CD8-positive, alpha-beta memory T cell (primary cell): Measurements from ENCODE around the gene RACGAP1. TPM values are rescaled to one million over a fixed set of nuclear protein-coding genes. Genes with fewer than 3 reads are reported as not detected.

Experiments
- CTCF ChIA-PET: fragments of 350-600 bp; sonication (Branson Sonifier 250); formaldehyde crosslinking; loops from one replicate; lab custom pipeline; 2021; ENCODE audit warnings: antibody characterized with exemption; lab: Charles Lee
- POLR2A ChIA-PET: fragments of 350-600 bp; sonication (Branson Sonifier 250); formaldehyde crosslinking; loops from one replicate; lab custom pipeline; 2021; ENCODE audit warnings: antibody characterized with exemption; lab: Charles Lee
- DNase-seq, 5 donors: peaks; one replicate each; pipeline versions ENCODE4 v3.0.0 to v3.0.0-alpha.2; 2020 to 2022; ENCODE audit warnings: mixed read lengths in 1 of 5
- H3K27ac ChIP-seq: one replicate; pipeline ENCODE4 v1.7.0; 2013; ENCODE audit warnings: low read depth, mild to moderate bottlenecking, low read length, moderate library complexity
- H3K27me3 ChIP-seq: 2 replicates; pipeline ENCODE4 v1.7.0; 2013; ENCODE audit warnings: low read length, mild to moderate bottlenecking; ENCODE audit not compliant: insufficient read depth, poor library complexity, severe bottlenecking
- H3K36me3 ChIP-seq: 2 replicates; pipeline ENCODE4 v1.7.0; 2013; ENCODE audit warnings: mild to moderate bottlenecking, low read length, moderate library complexity; ENCODE audit not compliant: insufficient read depth
- H3K4me1 ChIP-seq: 2 replicates; pipeline ENCODE4 v1.7.0; 2013; ENCODE audit warnings: mild to moderate bottlenecking, low read length, moderate library complexity; ENCODE audit not compliant: insufficient read depth
- H3K4me3 ChIP-seq: 2 replicates; pipeline ENCODE4 v1.7.0; 2013; ENCODE audit warnings: mild to moderate bottlenecking, low read length
- H3K9me3 ChIP-seq: 2 replicates; pipeline ENCODE4 v1.7.0; 2013; ENCODE audit warnings: mild to moderate bottlenecking, low read length
- H3K27ac Mint-ChIP-seq, 8 donors: one replicate each; pipeline ENCODE4 v1.8.0; 2020 to 2021; ENCODE audit warnings: mixed read lengths in 8 of 8, mild to moderate bottlenecking in 6 of 8, inconsistent platforms in 3 of 8, moderate library complexity in 3 of 8
- H3K27me3 Mint-ChIP-seq, 2 donors: one replicate each; pipeline ENCODE4 v1.8.0; 2020 to 2021; ENCODE audit warnings: mixed read lengths in 2 of 2, mild to moderate bottlenecking in 1 of 2, moderate library complexity in 1 of 2
- H3K36me3 Mint-ChIP-seq, 3 donors: one replicate each; pipeline ENCODE4 v1.8.0; 2020 to 2021; ENCODE audit warnings: mixed read lengths in 3 of 3, inconsistent platforms in 1 of 3, mild to moderate bottlenecking in 1 of 3
- H3K4me1 Mint-ChIP-seq, 3 donors: one replicate each; pipeline ENCODE4 v1.8.0; 2020 to 2021; ENCODE audit warnings: mixed read lengths in 3 of 3, inconsistent platforms in 1 of 3, mild to moderate bottlenecking in 1 of 3
- H3K4me3 Mint-ChIP-seq, 7 donors: one replicate each; pipeline ENCODE4 v1.8.0; 2020 to 2021; ENCODE audit warnings: mixed read lengths in 7 of 7, mild to moderate bottlenecking in 6 of 7, moderate library complexity in 4 of 7, inconsistent platforms in 2 of 7
- H3K9me3 Mint-ChIP-seq, 5 donors: one replicate each; pipeline ENCODE4 v1.8.0; 2020 to 2022; ENCODE audit warnings: mixed read lengths in 5 of 5, mild to moderate bottlenecking in 3 of 5, moderate library complexity in 2 of 5, inconsistent platforms in 1 of 5
- polyA plus RNA-seq: library from polyadenylated mRNA; unstranded; fragments of 300-500 nt; fragmentation: Illumina TruSeq; gene quantifications from one replicate; pipeline ENCODE4 v1.2.3, GENCODE V29; 2021
- total RNA-seq, 2 experiments: library from RNA; stranded (reverse); gene quantifications; one replicate each; pipeline ENCODE4 v1.2.3, GENCODE V29; 2021

RACGAP1 gene
- total and polyA plus RNA-seq, 3 experiments from 2014 or later, result 11.9 to 84.3 (median 79.3) TPM

DNA sequence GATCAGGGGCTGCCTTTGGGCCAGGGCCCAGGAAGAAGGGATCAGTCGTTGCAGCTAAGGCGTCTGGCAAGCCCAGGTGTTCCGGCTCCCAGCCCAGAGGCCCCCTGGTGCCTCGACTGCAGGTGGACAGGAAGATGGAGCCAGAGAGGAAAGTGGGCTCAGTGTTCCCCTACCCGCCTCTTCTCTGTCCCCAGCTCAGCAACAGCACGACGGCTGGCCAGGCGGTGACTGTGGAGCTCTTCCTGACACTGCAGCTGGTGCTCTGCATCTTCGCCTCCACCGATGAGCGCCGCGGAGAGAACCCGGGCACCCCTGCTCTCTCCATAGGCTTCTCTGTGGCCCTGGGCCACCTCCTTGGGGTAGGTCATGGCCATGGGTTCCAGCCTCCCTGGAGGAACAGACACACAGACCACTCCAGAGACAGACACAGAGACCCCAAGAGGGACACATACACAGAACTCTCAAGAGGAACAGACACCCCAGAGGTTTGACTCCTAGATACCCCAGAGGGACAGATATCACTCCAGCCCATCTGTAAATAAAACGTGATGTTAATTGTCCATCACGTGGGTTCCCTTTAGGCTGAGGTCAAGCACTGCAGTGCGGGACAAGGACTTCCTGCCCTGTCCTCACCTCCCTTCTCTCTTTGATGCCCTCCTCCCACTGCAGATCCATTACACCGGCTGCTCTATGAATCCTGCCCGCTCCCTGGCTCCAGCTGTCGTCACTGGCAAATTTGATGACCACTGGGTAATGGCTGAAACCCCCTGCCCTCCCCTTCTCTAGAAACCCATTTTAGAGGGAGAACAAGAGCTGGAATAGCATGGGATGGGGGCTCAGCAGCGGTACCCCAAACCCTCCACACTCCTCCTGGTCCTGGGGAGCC is 71.1 kb downstream of the RACGAP1 start:
- H3K27me3 Mint-ChIP-seq, result peaks cover 32 to 60% of the 10 kb centered on the region in 2 donors
- H3K27ac Mint-ChIP-seq, result no peak overlapping the region
- Histone ChIP-seq H3K4me3 (no peak overlapping the region), H3K27ac (no peak overlapping the region), H3K4me1 (no peaks in the 10 kb centered on the region), H3K36me3 (no peaks in the 10 kb centered on the region), H3K27me3 (peaks cover 29% of the 10 kb centered on the region), H3K9me3 (no peaks in the 10 kb centered on the region)
- DNase-seq, result no peak
- no peaks in the 10 kb centered on the region for H3K9me3 Mint-ChIP-seq
- peaks cover 0 to 3% (median 0%) of the 10 kb centered on the region in 3 donors for H3K4me1 Mint-ChIP-seq
- CTCF ChIA-PET, result interaction anchor here (1.4 to 4.0 kb wide), 3 partner anchors 9 to 13 kb away, joined by 3 to 24 read pairs (median 3); no protein-coding TSS in a partner anchor
- no peak overlapping the region for H3K4me3 Mint-ChIP-seq
- POLR2A ChIA-PET, result no interaction called here
- H3K36me3 Mint-ChIP-seq, result no peaks in the 10 kb centered on the region

DNA sequence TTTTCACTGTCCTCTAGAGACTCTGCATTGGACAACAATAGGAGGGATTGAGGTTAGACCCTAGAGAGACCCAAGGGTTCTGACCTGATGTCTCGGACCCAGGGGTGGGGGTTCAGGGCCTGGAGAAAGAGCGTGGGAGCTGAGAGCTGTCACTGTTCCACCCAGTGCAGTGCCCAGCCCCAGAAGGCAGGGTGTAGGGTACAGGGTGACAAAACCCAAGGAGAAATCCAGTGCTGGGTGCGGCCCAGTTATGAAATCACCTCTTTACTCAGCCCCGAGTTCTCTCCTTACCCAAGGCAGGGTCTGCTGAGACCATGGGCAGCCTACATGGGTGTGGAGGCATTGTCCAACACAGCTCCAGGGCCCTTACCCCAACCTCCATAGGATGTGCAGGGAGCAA is 72.1 kb downstream of the RACGAP1 start:
- Mint-ChIP-seq H3K4me1 (peaks cover 0 to 3% (median 0%) of the 10 kb centered on the region in 3 donors), H3K9me3 (no peaks in the 10 kb centered on the region), H3K27ac (no peak overlapping the region), H3K36me3 (no peaks in the 10 kb centered on the region), H3K27me3 (peaks cover 27 to 57% of the 10 kb centered on the region in 2 donors), H3K4me3 (no peak overlapping the region)
- no peaks in the 10 kb centered on the region for H3K36me3 ChIP-seq
- ChIA-PET POLR2A (no interaction called here), CTCF (interaction anchor here (1.4 to 4.0 kb wide), 2 partner anchors 8 to 14 kb away, joined by 3 to 24 read pairs; no protein-coding TSS in a partner anchor)
- no peaks in the 10 kb centered on the region for H3K9me3 ChIP-seq
- H3K27me3 ChIP-seq, result peaks cover 23% of the 10 kb centered on the region
- no peak for DNase-seq
- H3K27ac ChIP-seq, result no peak overlapping the region
- no peak overlapping the region for H3K4me3 ChIP-seq
- H3K4me1 ChIP-seq, result no peaks in the 10 kb centered on the region

DNA sequence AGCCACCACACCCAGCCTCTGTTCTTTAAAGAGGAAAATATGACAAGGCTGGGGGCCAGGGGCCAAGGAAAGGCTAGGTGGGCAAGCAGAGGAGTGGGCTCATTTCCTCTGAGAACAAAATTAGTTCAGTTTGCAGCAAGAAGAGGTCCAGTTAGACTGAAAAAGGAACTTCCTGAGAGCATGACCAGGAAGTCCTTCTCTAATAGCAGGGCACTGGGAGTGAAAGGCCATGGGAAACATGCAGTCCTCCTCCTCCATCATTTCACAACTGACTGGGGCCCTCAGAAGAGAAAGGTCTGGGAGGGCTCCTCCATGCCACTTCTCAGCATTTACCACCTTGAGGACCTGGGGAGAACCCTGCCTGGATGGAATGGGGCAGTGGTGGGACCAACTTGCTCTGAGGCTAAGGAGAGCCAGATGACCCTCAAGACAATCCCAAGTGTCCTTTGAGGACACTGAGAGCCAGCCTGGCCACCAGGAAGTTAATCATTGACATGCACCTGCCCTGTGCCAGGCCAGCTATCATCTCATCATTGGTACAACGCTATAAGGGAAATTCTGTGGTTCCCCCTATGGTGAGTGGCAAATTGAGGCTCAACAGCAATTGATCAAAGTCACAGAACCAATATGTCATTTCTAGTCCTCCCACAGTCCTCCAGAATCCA is 72.8 kb downstream of the RACGAP1 start:
- ChIA-PET CTCF (interaction anchor here (1.4 to 4.0 kb wide), 2 partner anchors 7 to 15 kb away, joined by 3 to 24 read pairs; no protein-coding TSS in a partner anchor), POLR2A (no interaction called here)
- Mint-ChIP-seq H3K4me3 (no peak overlapping the region), H3K4me1 (peaks cover 0 to 3% (median 0%) of the 10 kb centered on the region in 3 donors), H3K27me3 (peaks cover 25 to 56% of the 10 kb centered on the region in 2 donors), H3K36me3 (no peaks in the 10 kb centered on the region), H3K9me3 (no peaks in the 10 kb centered on the region), H3K27ac (no peak overlapping the region)
- Histone ChIP-seq H3K4me1 (no peaks in the 10 kb centered on the region), H3K27ac (no peak overlapping the region), H3K27me3 (peaks cover 19% of the 10 kb centered on the region), H3K4me3 (no peak overlapping the region), H3K9me3 (no peaks in the 10 kb centered on the region), H3K36me3 (no peaks in the 10 kb centered on the region)
- no peak for DNase-seq

DNA sequence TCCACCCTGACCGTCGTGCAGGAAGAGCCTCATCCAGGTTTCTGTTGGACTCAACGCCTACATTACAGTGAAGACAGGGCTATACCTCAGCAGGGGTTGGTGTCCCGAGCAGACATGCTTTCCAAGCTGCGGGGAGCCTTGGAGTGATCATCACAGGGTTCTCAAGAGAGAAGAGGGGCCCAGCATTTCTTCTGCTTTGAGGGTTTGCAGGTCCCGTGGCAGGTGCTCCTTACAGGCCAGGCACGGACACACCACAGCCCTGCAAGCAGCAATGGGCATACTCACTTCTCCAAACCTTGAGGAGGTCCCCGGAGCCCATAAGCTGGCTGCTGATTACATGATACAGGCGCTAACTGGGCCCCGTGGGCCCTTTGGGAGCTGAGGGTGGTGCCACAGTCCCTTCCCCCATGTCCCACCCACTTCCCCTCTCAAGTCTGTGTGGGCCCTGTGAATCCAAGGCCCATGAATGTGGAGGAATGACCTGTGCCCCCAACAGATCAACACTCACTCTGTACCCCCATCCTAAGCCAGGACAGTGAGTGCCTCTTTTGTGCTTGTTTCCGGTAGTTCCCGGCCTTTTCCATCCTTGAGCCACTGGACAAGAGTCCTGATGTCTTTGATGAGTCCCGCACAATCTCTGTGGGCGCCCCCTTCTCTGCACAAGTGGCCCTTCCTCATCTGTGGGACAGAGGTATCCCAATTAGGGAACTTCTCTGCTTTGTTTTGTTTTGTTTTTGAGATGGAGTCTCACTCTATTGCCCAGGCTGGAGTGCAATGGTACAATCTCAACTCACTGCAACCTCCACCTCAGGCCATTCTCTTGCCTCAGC is 73.7 kb downstream of the RACGAP1 start:
- Mint-ChIP-seq H3K4me3 (no peak overlapping the region), H3K9me3 (no peaks in the 10 kb centered on the region), H3K27me3 (peaks cover 21 to 47% of the 10 kb centered on the region in 2 donors), H3K36me3 (no peaks in the 10 kb centered on the region), H3K4me1 (peaks cover 0 to 3% (median 0%) of the 10 kb centered on the region in 3 donors), H3K27ac (peak overlapping the region in 1 of 8 donors; percentile 39)
- Histone ChIP-seq H3K36me3 (no peaks in the 10 kb centered on the region), H3K9me3 (no peaks in the 10 kb centered on the region), H3K4me3 (no peak overlapping the region), H3K4me1 (no peaks in the 10 kb centered on the region), H3K27me3 (peaks cover 13% of the 10 kb centered on the region), H3K27ac (no peak overlapping the region)
- no peak for DNase-seq
- POLR2A ChIA-PET, result no interaction called here
- CTCF ChIA-PET, result no interaction called here

DNA sequence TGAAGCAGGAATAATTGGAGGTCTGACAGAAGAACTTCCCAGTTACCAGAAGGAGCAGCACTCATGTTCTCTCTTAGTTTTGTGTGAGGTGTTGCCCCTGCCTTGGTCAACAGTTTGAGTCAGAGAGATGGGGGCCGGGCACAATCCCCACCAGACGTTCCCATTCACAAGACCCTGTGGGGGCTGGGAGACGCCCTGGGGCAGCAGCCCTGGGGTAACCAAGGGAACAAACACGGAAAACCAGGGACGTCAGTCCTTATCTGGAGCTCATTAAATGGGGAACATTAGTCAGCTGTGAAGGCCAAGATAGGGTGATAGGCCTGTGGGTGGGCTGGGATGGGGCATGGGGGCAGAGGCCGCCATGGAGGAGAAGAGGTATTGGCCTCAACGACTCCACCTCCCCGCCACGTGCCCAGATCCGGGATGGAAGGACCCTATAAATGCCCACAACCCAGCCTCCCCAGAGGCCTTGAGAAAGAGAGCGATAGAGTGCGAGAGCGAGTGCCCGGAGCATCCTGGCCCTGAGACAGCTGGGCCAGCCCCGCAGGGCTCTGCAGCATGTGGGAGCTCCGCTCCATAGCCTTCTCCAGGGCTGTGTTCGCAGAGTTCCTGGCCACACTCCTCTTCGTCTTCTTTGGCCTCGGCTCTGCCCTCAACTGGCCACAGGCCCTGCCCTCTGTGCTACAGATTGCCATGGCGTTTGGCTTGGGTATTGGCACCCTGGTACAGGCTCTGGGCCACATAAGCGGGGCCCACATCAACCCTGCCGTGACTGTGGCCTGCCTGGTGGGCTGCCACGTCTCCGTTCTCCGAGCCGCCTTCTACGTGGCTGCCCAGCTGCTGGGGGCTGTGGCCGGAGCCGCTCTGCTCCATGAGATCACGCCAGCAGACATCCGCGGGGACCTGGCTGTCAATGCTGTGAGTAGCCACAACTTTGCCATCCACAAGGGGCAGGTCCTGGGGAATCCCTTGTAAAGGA is 74.7 kb downstream of the RACGAP1 start, which contains the start of gene AQP2:
Gene AQP2 (plus strand): TSS at position 465 of the 979 bp plus-strand sequence. CDS start 94 bp downstream, at position 559.
- POLR2A ChIA-PET, result no interaction called here

GRCh38 chr12:49949866-49950265 is 75.4 kb downstream of the RACGAP1 start:
- no peak overlapping the region for H3K4me3 ChIP-seq
- Mint-ChIP-seq H3K4me3 (no peak overlapping the region), H3K36me3 (no peaks in the 10 kb centered on the region), H3K27me3 (peaks cover 17 to 41% of the 10 kb centered on the region in 2 donors), H3K9me3 (no peaks in the 10 kb centered on the region), H3K4me1 (peaks cover 6 to 14% (median 12%) of the 10 kb centered on the region in 3 donors), H3K27ac (no peak overlapping the region)
- H3K9me3 ChIP-seq, result no peaks in the 10 kb centered on the region
- H3K36me3 ChIP-seq, result no peaks in the 10 kb centered on the region
- peaks cover 5% of the 10 kb centered on the region for H3K27me3 ChIP-seq
- POLR2A ChIA-PET, result no interaction called here
- peaks cover 8% of the 10 kb centered on the region for H3K4me1 ChIP-seq
- no peak for DNase-seq
- no peak overlapping the region for H3K27ac ChIP-seq
- CTCF ChIA-PET, result interaction anchor here (1.0 to 1.2 kb wide), 2 partner anchors 9 to 17 kb away, joined by 3 read pairs; no protein-coding TSS in a partner anchor

More for the DNA sequence above, 74.7 kb downstream of the RACGAP1 start, which contains the start of gene AQP2:
- H3K4me3 ChIP-seq, result no peak within 1 kb of the TSS
- H3K27me3 Mint-ChIP-seq, result peaks cover 19 to 43% of the 10 kb centered on the region in 2 donors
- peaks cover 3% of the 10 kb centered on the region for H3K4me1 ChIP-seq
- H3K27me3 ChIP-seq, result peaks cover 6% of the 10 kb centered on the region
- H3K9me3 Mint-ChIP-seq, result no peaks in the 10 kb centered on the region
- no peak within 1 kb of the TSS for H3K4me3 Mint-ChIP-seq
- H3K9me3 ChIP-seq, result no peaks in the 10 kb centered on the region
- H3K36me3 ChIP-seq, result no peaks in the 10 kb centered on the region
- H3K27ac ChIP-seq, result no peak within 1 kb of the TSS
- CTCF ChIA-PET, result interaction anchor here (1.2 kb wide), 1 partner anchor 8 kb away, joined by 3 read pairs; no protein-coding TSS in a partner anchor
- H3K27ac Mint-ChIP-seq, result peak within 1 kb of the TSS in 1 of 8 donors; percentile 19
- no peaks in the 10 kb centered on the region for H3K36me3 Mint-ChIP-seq
- H3K4me1 Mint-ChIP-seq, result peaks cover 3 to 7% (median 6%) of the 10 kb centered on the region in 3 donors
- DNase-seq, result no peak
